Measurements from ENCODE around the gene PRKAG2. TPM values are rescaled to one million over a fixed set of nuclear protein-coding genes. Genes with fewer than 3 reads are reported as not detected.

PRKAG2 gene
- total and polyA plus RNA-seq, 4 donors = 17.5 to 33.3 (median 23.9) TPM

GRCh38 chr7:151518105-151518946, 358.6 kb downstream of the PRKAG2 start:
- DNase-seq (peak; percentile 38 to 56 (median 50)), ATAC-seq (ENCODE audit: insufficient read depth, low FRiP score) (no peak)
- H3K9ac ChIP-seq (ENCODE audit: insufficient read depth in 1 of 2, low read length in 2 of 2) = peak overlapping the region; percentile 53 to 81
- no peak for TF ChIP-seq CTCF (IDR thresholded peaks at IDR 0.05; ENCODE audit: control extremely low read depth, extremely low read depth)
- no peaks in the 10 kb centered on the region for H3K9me3 ChIP-seq (ENCODE audit: control insufficient read depth in 4 of 4, insufficient read depth in 3 of 4, low read length in 3 of 4)
- 1 to 3% methylated on average over 36 of the region's 36 CpGs for WGBS, 2 donors
- H3K27ac ChIP-seq (ENCODE audit: low read depth in 1 of 2, low read length in 1 of 2) = peak overlapping the region; percentile 97 to 100
- H3K36me3 ChIP-seq (ENCODE audit: control insufficient read depth in 4 of 4, insufficient read depth in 4 of 4, low read length in 4 of 4) = peaks cover 0 to 4% (median 0%) of the 10 kb centered on the region in 4 donors
- peaks cover 0 to 39% (median 20%) of the 10 kb centered on the region in 5 donors for H3K4me1 ChIP-seq (ENCODE audit: control insufficient read depth in 5 of 5, insufficient read depth in 5 of 5, low read length in 5 of 5)
- H3K4me3 ChIP-seq = peak overlapping the region; percentile 91
- no peaks in the 10 kb centered on the region for H3K27me3 ChIP-seq (ENCODE audit: control insufficient read depth in 3 of 3, insufficient read depth in 3 of 3, low read length in 2 of 3)

- TF ChIP-seq CTCF (IDR thresholded peaks at IDR 0.05; ENCODE audit: control extremely low read depth, extremely low read depth) = no peak
- Histone ChIP-seq H3K4me3 (peak overlapping the region; percentile 91), H3K27me3 (ENCODE audit: control insufficient read depth in 3 of 3, insufficient read depth in 3 of 3, low read length in 2 of 3) (no peaks in the 10 kb centered on the region), H3K9ac (ENCODE audit: insufficient read depth in 1 of 2, low read length in 2 of 2) (peak overlapping the region; percentile 53 to 81), H3K36me3 (ENCODE audit: control insufficient read depth in 4 of 4, insufficient read depth in 4 of 4, low read length in 4 of 4) (peaks cover 0 to 4% (median 0%) of the 10 kb centered on the region in 4 donors), H3K4me1 (ENCODE audit: control insufficient read depth in 5 of 5, insufficient read depth in 5 of 5, low read length in 5 of 5) (peaks cover 0 to 40% (median 22%) of the 10 kb centered on the region in 5 donors), H3K9me3 (ENCODE audit: control insufficient read depth in 4 of 4, insufficient read depth in 3 of 4, low read length in 3 of 4) (no peaks in the 10 kb centered on the region), H3K27ac (ENCODE audit: low read depth in 1 of 2, low read length in 1 of 2) (peak overlapping the region; percentile 97 to 100)
- DNase-seq = no peak
- ATAC-seq (ENCODE audit: insufficient read depth, low FRiP score) = no peak
- WGBS, 2 donors = 70 to 81% methylated on average over 7 of the region's 7 CpGs
Observed at GRCh38 chr7:151517601-151518104, 359.3 kb downstream of the PRKAG2 start.

- H3K27me3 ChIP-seq (ENCODE audit: control insufficient read depth in 3 of 3, insufficient read depth in 3 of 3, low read length in 2 of 3) = no peaks in the 10 kb centered on the region
- no peaks in the 10 kb centered on the region for H3K9me3 ChIP-seq (ENCODE audit: control insufficient read depth in 4 of 4, insufficient read depth in 3 of 4, low read length in 3 of 4)
- no peak overlapping the region for H3K9ac ChIP-seq (ENCODE audit: insufficient read depth in 1 of 2, low read length in 2 of 2)
- no peak overlapping the region for H3K27ac ChIP-seq (ENCODE audit: low read depth in 1 of 2, low read length in 1 of 2)
- DNase-seq = peak; percentile 71 to 96 (median 94)
- H3K36me3 ChIP-seq (ENCODE audit: control insufficient read depth in 4 of 4, insufficient read depth in 4 of 4, low read length in 4 of 4) = peaks cover 0 to 4% (median 0%) of the 10 kb centered on the region in 4 donors
- H3K4me3 ChIP-seq = no peak overlapping the region
- H3K4me1 ChIP-seq (ENCODE audit: control insufficient read depth in 5 of 5, insufficient read depth in 5 of 5, low read length in 5 of 5) = peaks cover 0 to 42% (median 32%) of the 10 kb centered on the region in 5 donors
- no peak for TF ChIP-seq CTCF (IDR thresholded peaks at IDR 0.05; ENCODE audit: control extremely low read depth, extremely low read depth)
- no peak for ATAC-seq (ENCODE audit: insufficient read depth, low FRiP score)
Observed at GRCh38 chr7:151515276-151515565, 361.7 kb downstream of the PRKAG2 start.
